H1 (cell line): ENCODE measurements around the gene CDKN2A. TPM values are rescaled to one million over a fixed set of nuclear protein-coding genes. Genes with fewer than 3 reads are reported as not detected.

ENCODE experiments used
- CHD1 ChIP-seq: IDR thresholded peaks from 2 replicates; pipeline ENCODE4 v1.6.1; 2012; ENCODE audit warnings: low read depth, low read length, improper control_type of control experiment
- FOSL1 ChIP-seq: IDR thresholded peaks from 2 replicates; pipeline ENCODE4 v1.6.1; 2011; ENCODE audit warnings: mild to moderate bottlenecking, low read depth, low read length, moderate library complexity; ENCODE audit not compliant: insufficient read depth
- MAX ChIP-seq: IDR thresholded peaks from 2 replicates; pipeline ENCODE4 v1.6.1; 2012; ENCODE audit warnings: inconsistent platforms
- RAD21 ChIP-seq, 2 experiments: IDR thresholded peaks in 1 of 2; conservative IDR thresholded peaks in 1 of 2; 2 replicates each; pipeline ENCODE4 v1.6.1; 2011; ENCODE audit warnings: low read depth in 2 of 2, low read length in 2 of 2, improper control_type of control experiment in 1 of 2, inconsistent platforms in 1 of 2, mild to moderate bottlenecking in 1 of 2, moderate library complexity in 1 of 2
- SIN3A ChIP-seq, 2 experiments: IDR thresholded peaks in 1 of 2; conservative IDR thresholded peaks in 1 of 2; 2 replicates each; pipeline ENCODE4 v1.6.1; 2011 to 2012; ENCODE audit warnings: low read length in 2 of 2, improper control_type of control experiment in 1 of 2, low read depth in 1 of 2, mild to moderate bottlenecking in 1 of 2
- ZNF274 ChIP-seq: IDR thresholded peaks from 2 replicates; pipeline ENCODE4 v1.7.0; 2012; ENCODE audit warnings: low read length, borderline replicate concordance; ENCODE audit errors: extremely low read depth
- polyA plus RNA-seq, 7 experiments: library from polyadenylated mRNA; depleted of rRNA in 3 of 7; stranded (reverse) in 5 of 7; unstranded in 2 of 7; fragments of >200 nt in 5 of 7; fragments of 200-250 nt in 2 of 7; gene quantifications; 1 replicate in 5 of 7; 2 replicates in 1 of 7; 4 replicates in 1 of 7; pipeline versions ENCODE4 v1.2.1 to v1.2.3, GENCODE V29; 2011 to 2013; ENCODE audit warnings: missing spikeins in 2 of 7, mixed read lengths in 2 of 7
- total RNA-seq: library from RNA; stranded (reverse); fragmentation: NEBNext Ultra II Directional; extraction: Animal tissue kit (Norgen Biotek cat#: 25700); gene quantifications from 2 replicates; pipeline ENCODE4 v1.2.1, GENCODE V29; 2021

CDKN2A gene
- total and polyA plus RNA-seq, 2 of the 8 experiments (the other 6 are each of a cell fraction or from before 2014, with no cell fraction given), result 0.51 to 0.73 TPM

- TF ChIP-seq MAX, result no peak
- TF ChIP-seq SIN3A (conservative IDR thresholded peaks at IDR 0.05 in 1 of 2, IDR thresholded peaks at IDR 0.05 in 1 of 2; ENCODE audit: low read depth in 1 of 2, low read length in 2 of 2), result no peak
- TF ChIP-seq FOSL1, result no peak
- no peak for TF ChIP-seq CHD1
- no peak for TF ChIP-seq ZNF274
- TF ChIP-seq RAD21 (IDR thresholded peaks at IDR 0.05 in 1 of 2, conservative IDR thresholded peaks at IDR 0.05 in 1 of 2; ENCODE audit: low read depth in 2 of 2, low read length in 2 of 2), result no peak
These were observed 15.3 kb upstream of the CDKN2A start (continued) for GRCh38 chr9:22009506-22009867.
